ENCODE results near the gene CCDC63. TPM values are rescaled to one million over a fixed set of nuclear protein-coding genes. Genes with fewer than 3 reads are reported as not detected.

Gene CCDC63
- total and polyA plus RNA-seq, 2 of the 13 experiments (the other 11 are each of a cell fraction or from before 2014, with no cell fraction given), result not detected

GRCh38 chr12:110937104-110937641 lies 90.4 kb downstream of the CCDC63 start (continued):
- no peak for TF ChIP-seq ZNF75D (CRISPR knock-in tag; IDR thresholded peaks at IDR 0.05; ENCODE audit: borderline replicate concordance)
- TF ChIP-seq RERE (CRISPR knock-in tag; IDR thresholded peaks at IDR 0.05; ENCODE audit: low read depth), result no peak
- TF ChIP-seq DMTF1 (CRISPR knock-in tag; IDR thresholded peaks at IDR 0.05), result no peak
- peak; percentile 64 for TF ChIP-seq ZKSCAN1 (IDR thresholded peaks at IDR 0.05; ENCODE audit: low read length)
- TF ChIP-seq ZSCAN9 (CRISPR knock-in tag; IDR thresholded peaks at IDR 0.05; ENCODE audit: borderline replicate concordance), result no peak
- no peak for TF ChIP-seq GZF1 (CRISPR knock-in tag; IDR thresholded peaks at IDR 0.05)
- TF ChIP-seq ZNF512B (CRISPR knock-in tag; IDR thresholded peaks at IDR 0.05; ENCODE audit: borderline replicate concordance), result 0 out of 2 replicates have a peak, but pooled peaks have one; percentile 60
- no peak for TF ChIP-seq ZNF563 (CRISPR knock-in tag; IDR thresholded peaks at IDR 0.05)
- TF ChIP-seq ZNF460 (CRISPR knock-in tag; IDR thresholded peaks at IDR 0.05; ENCODE audit: borderline replicate concordance), result no peak
- TF ChIP-seq BATF2 (CRISPR knock-in tag; IDR thresholded peaks at IDR 0.05), result no peak
- TF ChIP-seq ATF3 (CRISPR knock-in tag; IDR thresholded peaks at IDR 0.05), result no peak
- no peak for TF ChIP-seq SMAD9 (CRISPR knock-in tag; IDR thresholded peaks at IDR 0.05)
- no peak for TF ChIP-seq RBAK (CRISPR knock-in tag; IDR thresholded peaks at IDR 0.05)

All from HepG2 (cell line).